Tibial nerve (tissue), 4 donors: ENCODE results near the gene ETV7.

Experiments used
- EP300 ChIP-seq, 2 donors: sonication (generic); formaldehyde crosslinking; IDR thresholded peaks; one replicate each; pipeline ENCODE4 v1.6.1; 2017; ENCODE audit warnings: antibody characterized with exemption in 2 of 2, mild to moderate bottlenecking in 1 of 2
- POLR2A ChIP-seq, 2 donors: fragments of 450-650 bp; IDR thresholded peaks; one replicate each; pipeline ENCODE4 v1.6.1; 2017; ENCODE audit warnings: antibody characterized with exemption in 2 of 2, mild to moderate bottlenecking in 2 of 2, moderate library complexity in 2 of 2
- TF ChIP-seq, protein P1 (sequence below), 5 experiments: fragments of 200-600 bp in 3 of 5; fragments of 450-650 bp in 2 of 5; sonication (generic) in 3 of 5; IDR thresholded peaks; one replicate each; pipeline ENCODE4 v1.5.1; 2016 to 2019; ENCODE audit warnings: antibody characterized with exemption in 5 of 5, mild to moderate bottlenecking in 3 of 5, moderate library complexity in 2 of 5

DNA sequence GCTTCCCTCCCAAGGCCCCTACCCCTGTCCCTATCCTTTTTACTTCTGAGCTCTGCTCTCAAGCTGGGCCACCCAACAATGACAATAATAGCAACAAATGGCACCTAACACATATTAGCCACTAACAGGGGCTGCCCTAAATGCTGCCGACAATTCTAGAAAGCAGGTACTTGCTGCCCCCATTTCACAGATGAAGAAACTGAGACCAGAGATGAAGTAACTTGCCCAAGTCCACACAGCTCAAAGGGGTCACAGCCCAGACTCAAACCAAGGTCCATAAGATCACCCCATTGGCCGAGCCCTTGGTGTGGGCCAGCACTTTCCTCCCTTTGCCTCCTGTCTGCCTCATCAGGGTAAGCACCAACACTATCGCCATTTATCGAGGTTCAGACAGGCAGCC lies 62.8 kb downstream of the ETV7 start:
- TF ChIP-seq, protein P1, sequence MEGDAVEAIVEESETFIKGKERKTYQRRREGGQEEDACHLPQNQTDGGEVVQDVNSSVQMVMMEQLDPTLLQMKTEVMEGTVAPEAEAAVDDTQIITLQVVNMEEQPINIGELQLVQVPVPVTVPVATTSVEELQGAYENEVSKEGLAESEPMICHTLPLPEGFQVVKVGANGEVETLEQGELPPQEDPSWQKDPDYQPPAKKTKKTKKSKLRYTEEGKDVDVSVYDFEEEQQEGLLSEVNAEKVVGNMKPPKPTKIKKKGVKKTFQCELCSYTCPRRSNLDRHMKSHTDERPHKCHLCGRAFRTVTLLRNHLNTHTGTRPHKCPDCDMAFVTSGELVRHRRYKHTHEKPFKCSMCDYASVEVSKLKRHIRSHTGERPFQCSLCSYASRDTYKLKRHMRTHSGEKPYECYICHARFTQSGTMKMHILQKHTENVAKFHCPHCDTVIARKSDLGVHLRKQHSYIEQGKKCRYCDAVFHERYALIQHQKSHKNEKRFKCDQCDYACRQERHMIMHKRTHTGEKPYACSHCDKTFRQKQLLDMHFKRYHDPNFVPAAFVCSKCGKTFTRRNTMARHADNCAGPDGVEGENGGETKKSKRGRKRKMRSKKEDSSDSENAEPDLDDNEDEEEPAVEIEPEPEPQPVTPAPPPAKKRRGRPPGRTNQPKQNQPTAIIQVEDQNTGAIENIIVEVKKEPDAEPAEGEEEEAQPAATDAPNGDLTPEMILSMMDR (IDR thresholded peaks at IDR 0.05), result no peak
- TF ChIP-seq POLR2A (IDR thresholded peaks at IDR 0.05), result no peak
- TF ChIP-seq EP300 (IDR thresholded peaks at IDR 0.05), result no peak
